HG02938 (cell line): ENCODE data around the gene TYW5.

Experiments used
- ATAC-seq: cut with Tn5 transposase; IDR thresholded peaks from one replicate; pipeline ENCODE4 v1.9.1; 2021; ENCODE audit warnings: mild to moderate bottlenecking, moderate library complexity; ENCODE audit not compliant: unreplicated experiment

The TYW5 gene

GRCh38 chr2:199975273-199975895, 20.1 kb upstream of the TYW5 start:
- no peak for ATAC-seq

DNA sequence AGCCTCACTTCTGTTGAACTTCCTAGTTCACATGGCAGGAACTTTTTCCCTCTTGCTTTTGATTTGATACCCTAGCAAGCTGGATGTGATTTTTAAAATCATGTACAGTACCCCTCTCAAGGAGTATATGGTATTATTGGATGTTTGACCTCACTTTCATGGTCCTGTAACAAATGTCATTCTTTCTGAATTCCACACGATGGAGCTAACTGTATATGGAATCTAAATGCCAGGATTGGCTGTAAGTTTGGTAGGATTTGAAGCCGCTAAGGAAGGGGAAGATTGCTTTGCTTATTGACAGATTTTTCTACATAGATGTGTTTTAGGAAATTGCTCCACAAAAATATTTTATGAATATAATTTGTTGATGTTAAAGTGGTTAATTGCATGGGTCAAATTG, 18.4 kb upstream of the TYW5 start:
- ATAC-seq, result no peak

GRCh38 chr2:199972088-199972626, 16.9 kb upstream of the TYW5 start:
- no peak for ATAC-seq

GRCh38 chr2:199968126-199968525, 12.8 kb upstream of the TYW5 start:
- ATAC-seq, result no peak

- no peak for ATAC-seq
Observed at GRCh38 chr2:199966976-199967375, 11.7 kb upstream of the TYW5 start.

GRCh38 chr2:199966405-199966804, 11.1 kb upstream of the TYW5 start:
- ATAC-seq, result no peak

DNA sequence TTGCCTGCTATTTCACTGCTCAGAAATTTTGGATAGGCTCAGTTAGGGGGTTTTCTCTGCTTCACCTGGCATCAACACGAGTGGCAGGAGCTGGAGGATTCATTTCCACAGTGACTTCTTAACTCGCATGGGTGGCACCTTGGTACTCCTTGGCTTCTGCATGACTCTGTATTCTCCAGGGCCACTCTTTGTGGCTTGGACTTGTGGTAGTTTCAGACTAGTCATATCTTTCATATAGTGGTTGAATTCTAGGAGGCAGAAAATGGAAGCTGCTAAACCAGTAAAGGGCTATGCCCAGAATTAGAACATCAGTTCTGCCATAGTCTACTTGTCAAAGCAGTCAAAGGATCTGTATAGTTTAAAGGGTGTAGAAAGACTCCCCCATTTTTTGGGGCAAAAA, 6.9 kb upstream of the TYW5 start:
- no peak for ATAC-seq

GRCh38 chr2:199958014-199958413, 2.7 kb upstream of the TYW5 start:
- no peak for ATAC-seq

DNA sequence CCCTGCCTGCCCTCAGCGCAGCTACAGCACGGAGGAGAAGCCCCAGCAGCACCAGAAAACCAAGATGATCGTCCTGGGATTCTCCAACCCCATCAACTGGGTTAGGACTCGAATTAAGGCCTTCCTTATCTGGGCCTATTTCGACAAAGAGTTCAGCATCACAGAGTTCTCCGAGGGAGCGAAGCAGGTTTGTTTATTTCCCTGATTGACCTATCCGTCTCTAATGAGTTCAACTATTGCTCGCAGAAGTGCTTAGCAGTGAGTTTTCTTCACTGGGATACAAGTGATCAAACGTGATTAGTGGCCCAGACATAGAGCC, 730 bp upstream of the TYW5 start:
- ATAC-seq, result no peak

DNA sequence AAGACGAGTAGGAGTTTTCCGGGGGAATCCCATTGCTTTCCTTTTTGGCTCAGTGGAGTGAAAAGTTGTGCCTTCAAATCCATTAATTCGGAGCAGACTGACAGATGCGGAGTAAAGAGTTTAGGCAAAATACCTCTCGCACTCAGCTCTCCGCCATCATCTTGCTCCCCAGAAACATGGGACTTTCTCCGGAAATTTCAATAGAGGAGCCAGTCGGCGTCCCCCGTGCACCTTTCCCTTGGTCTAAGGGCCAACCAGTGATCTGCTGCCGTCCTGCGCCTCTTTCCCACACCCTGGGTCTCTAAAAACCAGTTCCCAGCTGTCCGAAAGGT, 318 bp downstream of the TYW5 start:
- peak; percentile 37 for ATAC-seq

DNA sequence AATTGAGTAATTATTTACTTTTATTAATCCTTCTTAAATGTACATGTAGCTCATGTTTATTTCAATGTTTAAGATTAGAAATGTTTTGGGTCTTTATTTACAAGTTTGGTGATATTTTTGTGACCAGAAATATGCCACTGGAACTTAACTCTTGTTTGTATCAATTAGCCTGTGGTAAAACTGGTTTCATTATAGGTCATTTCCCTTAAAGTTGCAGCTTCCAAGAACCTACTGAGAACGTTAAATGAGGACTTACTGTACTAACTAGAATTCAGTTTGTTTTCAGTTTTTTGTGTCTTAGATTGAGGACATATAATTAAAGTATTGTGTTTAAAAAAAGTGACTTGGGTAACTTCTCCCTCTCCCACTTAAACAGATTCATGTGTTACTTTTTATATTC, 4.3 kb downstream of the TYW5 start:
- no peak for ATAC-seq

GRCh38 chr2:199950396-199950795, 4.9 kb downstream of the TYW5 start:
- no peak for ATAC-seq

DNA sequence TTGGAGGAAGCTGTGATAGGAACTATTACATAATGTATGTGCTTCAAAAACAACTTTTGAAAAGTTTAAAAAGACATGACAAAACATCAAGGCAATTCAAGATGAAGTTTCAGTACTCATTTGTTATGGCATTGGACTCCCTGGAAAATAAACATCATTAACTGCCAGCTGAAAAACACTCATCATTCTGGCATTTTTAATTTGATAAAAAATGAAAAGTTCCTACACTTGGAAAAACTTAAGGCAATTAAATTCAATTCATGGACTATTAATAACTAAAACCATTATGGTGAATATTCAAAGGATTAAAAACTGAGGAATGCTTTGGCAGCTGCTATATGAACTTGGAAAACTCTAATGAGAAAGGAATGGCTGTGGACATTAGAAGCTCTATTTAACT, 8.5 kb downstream of the TYW5 start:
- no peak for ATAC-seq

DNA sequence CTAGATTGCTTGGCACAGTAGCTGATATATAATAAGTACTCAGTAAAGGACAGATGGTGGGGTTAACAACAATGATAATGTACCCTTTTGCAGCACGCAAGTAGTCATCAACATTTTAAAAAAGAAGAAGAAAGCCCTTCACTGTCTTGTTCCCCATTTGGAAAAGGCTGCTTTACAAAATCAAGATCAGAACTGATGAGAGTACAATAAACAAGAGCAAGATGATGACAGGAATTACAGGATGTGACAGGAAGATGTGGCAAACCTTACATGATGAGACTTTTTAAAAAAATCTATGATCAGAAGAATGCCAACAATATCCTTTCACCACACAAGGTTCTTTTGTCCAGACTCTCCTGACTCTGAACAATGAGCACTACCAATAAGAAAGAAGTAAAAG, 9.1 kb downstream of the TYW5 start:
- no peak for ATAC-seq

DNA sequence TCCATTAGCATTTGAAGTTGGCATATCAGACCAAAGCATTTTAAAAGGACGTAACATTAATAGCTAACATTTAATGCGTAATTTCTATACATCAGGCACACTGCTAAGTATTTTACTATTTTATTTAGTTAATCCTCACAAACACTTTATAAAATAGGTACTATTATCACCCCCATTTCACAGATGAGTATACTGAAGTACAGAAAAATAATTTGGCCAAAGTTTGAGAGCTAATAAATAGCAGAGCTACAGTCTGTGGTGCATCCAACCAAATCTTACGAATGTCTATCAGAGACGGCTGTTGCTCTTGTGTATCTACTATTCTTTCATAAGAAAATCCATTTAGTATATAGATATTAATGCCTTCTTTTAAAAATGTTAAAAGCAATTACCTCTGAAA, 11.9 kb downstream of the TYW5 start:
- ATAC-seq, result no peak

DNA sequence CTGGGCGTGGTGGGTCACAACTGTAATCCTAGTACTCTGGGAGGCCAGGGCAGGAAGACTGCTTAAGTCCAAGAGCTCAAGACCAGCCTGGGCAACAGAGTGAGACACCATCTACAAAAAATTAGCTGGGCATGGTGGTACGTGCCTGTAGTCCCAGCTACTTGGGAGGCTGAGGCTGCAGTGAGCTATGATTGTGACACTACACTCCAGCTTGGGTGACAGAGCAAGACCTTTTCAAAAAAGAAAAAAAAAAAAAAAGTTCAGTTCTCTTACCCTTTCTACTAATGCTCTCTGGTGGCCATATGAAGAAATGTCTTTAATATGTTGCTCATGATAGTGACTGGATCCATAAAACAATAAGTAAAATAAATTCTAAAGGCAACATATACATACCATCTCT, 14.9 kb downstream of the TYW5 start:
- ATAC-seq, result peak; percentile 69

DNA sequence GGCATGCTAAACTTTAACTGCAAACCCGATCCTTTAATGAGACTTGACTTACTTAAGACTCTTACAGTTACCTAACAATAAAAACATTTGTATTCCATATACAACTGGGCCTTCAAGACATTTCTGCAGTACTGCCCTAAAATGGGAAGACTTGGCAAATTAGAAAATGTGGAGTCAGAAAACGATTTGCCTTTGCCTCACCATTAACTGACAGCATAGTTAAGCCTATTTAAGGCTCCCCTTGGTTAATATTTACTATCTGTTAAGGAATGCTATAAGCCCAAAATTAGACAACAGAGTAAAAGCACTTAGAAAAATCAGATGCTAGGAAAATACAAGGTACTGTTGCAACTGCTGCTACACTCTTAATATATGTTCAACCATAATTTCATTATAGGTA, 18.7 kb downstream of the TYW5 start:
- ATAC-seq, result no peak

DNA sequence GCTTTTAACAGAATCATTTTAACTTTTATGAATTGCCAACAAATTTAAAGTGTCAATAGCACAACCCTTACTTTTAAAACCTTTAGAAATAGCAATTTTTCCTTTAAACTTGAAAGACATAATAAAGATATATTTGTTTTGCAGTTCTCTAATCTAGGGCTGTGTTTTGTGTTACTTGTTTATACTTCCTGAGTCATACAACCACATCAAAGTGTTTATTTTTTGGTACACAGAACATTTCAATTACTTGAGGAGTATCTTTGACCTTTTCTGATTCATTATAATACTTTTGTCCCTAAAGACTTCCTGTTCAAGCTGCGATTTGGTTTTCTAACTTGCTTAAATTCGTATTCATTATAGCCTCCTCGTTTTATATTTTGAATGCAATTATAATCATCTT, 21.8 kb downstream of the TYW5 start:
- ATAC-seq, result no peak

DNA sequence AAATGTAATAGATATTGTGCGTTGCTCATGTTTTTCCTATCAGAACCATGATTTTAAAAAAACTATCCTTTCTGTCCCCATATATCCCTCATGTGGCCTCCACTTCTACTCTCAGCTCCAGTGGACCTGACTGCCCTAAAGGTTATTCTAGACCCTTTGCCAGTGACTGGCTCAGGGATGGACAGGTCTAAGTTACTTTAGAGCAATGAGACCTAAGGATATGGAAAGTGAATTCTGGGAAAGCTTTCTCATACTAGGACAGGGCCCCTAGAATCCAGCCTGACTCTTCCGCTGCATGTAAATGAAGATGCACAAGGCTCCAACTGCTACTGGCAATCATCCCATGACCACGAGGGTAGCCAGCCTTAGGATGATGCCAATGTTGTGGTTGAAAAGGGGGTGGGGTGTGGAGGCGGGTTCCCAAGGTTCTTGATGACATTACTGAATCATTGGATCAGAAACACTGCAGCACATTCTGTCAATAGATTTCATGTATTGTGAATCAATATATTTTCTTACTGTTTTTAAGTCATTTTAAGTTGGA, 22.9 kb downstream of the TYW5 start:
- ATAC-seq, result no peak

DNA sequence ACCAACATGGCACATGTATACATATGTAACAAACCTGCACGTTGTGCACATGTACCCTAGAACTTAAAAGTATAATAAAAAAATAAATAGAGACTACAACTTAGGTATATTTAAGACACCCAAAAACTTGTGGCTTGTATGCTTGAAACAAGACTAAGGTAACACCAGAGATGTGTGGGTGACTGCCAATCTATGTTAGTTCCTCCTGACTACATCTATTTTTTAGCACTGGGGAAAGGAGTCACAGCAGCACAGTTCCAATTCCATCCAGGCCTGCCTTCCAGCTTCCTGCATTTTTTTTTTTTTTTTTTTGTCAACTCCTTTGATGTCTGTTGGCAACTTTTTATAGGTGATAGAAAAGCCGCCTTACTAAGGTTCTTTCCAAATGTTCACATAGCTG, 26.0 kb downstream of the TYW5 start:
- ATAC-seq, result no peak

- ATAC-seq, result no peak
Observed at GRCh38 chr2:199928626-199929025, 26.7 kb downstream of the TYW5 start.

- ATAC-seq, result no peak
Observed at GRCh38 chr2:199928226-199928625, 27.1 kb downstream of the TYW5 start.

GRCh38 chr2:199926806-199927205, 28.5 kb downstream of the TYW5 start:
- no peak for ATAC-seq
